GM19324 (cell line): Measurements from ENCODE around the gene MASP1.
"Not testable (repeated sequence)": the region's sequence is repeated elsewhere in the genome, so short reads cannot be mapped to it uniquely, and the experiment has no call there.

Source experiments
- ATAC-seq: cut with Tn5 transposase; IDR thresholded peaks from one replicate; pipeline ENCODE4 v1.9.1; 2021; ENCODE audit warnings: mild to moderate bottlenecking, moderate library complexity; ENCODE audit not compliant: unreplicated experiment, low FRiP score

The MASP1 gene

GRCh38 chr3:187267306-187267705 lies 24.2 kb downstream of the MASP1 start:
- no peak for ATAC-seq

- ATAC-seq: no peak
Observed at GRCh38 chr3:187266691-187267090, 24.8 kb downstream of the MASP1 start.

- ATAC-seq: no peak
Observed at GRCh38 chr3:187265461-187265955, 26.0 kb downstream of the MASP1 start.

GRCh38 chr3:187264911-187265310 lies 26.6 kb downstream of the MASP1 start:
- ATAC-seq: no peak

- ATAC-seq: no peak
Observed at GRCh38 chr3:187264021-187264420, 27.5 kb downstream of the MASP1 start.

- no peak for ATAC-seq
Observed at GRCh38 chr3:187263270-187263669, 28.3 kb downstream of the MASP1 start.

- no peak for ATAC-seq
Observed at GRCh38 chr3:187262360-187262759, 29.2 kb downstream of the MASP1 start.

- no peak for ATAC-seq
Observed at GRCh38 chr3:187261541-187261969, 30.0 kb downstream of the MASP1 start.

- no peak for ATAC-seq
Observed at GRCh38 chr3:187259171-187259570, 32.4 kb downstream of the MASP1 start.

- ATAC-seq: no peak
Observed at GRCh38 chr3:187257992-187258692, 33.4 kb downstream of the MASP1 start.

- no peak for ATAC-seq
Observed at GRCh38 chr3:187257471-187257870, 34.1 kb downstream of the MASP1 start.

- no peak for ATAC-seq
Observed at GRCh38 chr3:187256051-187256616, 35.4 kb downstream of the MASP1 start.

GRCh38 chr3:187255314-187255713 lies 36.2 kb downstream of the MASP1 start:
- no peak for ATAC-seq

- no peak for ATAC-seq
Observed at GRCh38 chr3:187252311-187252710, 39.2 kb downstream of the MASP1 start.

- no peak for ATAC-seq
Observed at GRCh38 chr3:187251599-187251998, 39.9 kb downstream of the MASP1 start.

GRCh38 chr3:187247398-187247797 lies 44.1 kb downstream of the MASP1 start:
- no peak for ATAC-seq

GRCh38 chr3:187243933-187244524 lies 47.5 kb downstream of the MASP1 start:
- ATAC-seq: no peak

GRCh38 chr3:187242900-187243299 lies 48.6 kb downstream of the MASP1 start:
- ATAC-seq: no peak

- ATAC-seq: no peak
Observed at GRCh38 chr3:187242435-187242834, 49.1 kb downstream of the MASP1 start.

GRCh38 chr3:187238835-187239234 lies 52.7 kb downstream of the MASP1 start:
- not testable (repeated sequence) for ATAC-seq

GRCh38 chr3:187238239-187238638 lies 53.3 kb downstream of the MASP1 start:
- ATAC-seq: no peak

- ATAC-seq: no peak
Observed at GRCh38 chr3:187237741-187238140, 53.8 kb downstream of the MASP1 start.
